RPMI8226 (cell line): Measurements from ENCODE around the gene ACOT13.
"Not testable (repeated sequence)": the region's sequence is repeated elsewhere in the genome, so short reads cannot be mapped to it uniquely, and the experiment has no call there.

Source experiments
- DNase-seq: peaks from one replicate; pipeline ENCODE4 v3.0.0-alpha.2; 2015

The ACOT13 gene

GRCh38 chr6:24734710-24735109 lies 67.8 kb downstream of the ACOT13 start:
- not testable (repeated sequence) for DNase-seq

GRCh38 chr6:24738741-24739140 lies 71.9 kb downstream of the ACOT13 start:
- peak; percentile 75 for DNase-seq

GRCh38 chr6:24740861-24741260 lies 74.0 kb downstream of the ACOT13 start:
- DNase-seq, result no peak

GRCh38 chr6:24742216-24742738 lies 75.4 kb downstream of the ACOT13 start:
- DNase-seq, result no peak

GRCh38 chr6:24743265-24743943 lies 76.5 kb downstream of the ACOT13 start:
- peak; percentile 87 for DNase-seq

- DNase-seq, result peak; percentile 49
Measured at GRCh38 chr6:24743944-24744335, 77.1 kb downstream of the ACOT13 start.

- peak; percentile 22 for DNase-seq
Measured at GRCh38 chr6:24744911-24745310, 78.0 kb downstream of the ACOT13 start.

- no peak for DNase-seq
Measured at GRCh38 chr6:24749297-24749696, 82.4 kb downstream of the ACOT13 start.

GRCh38 chr6:24750878-24751277 lies 84.0 kb downstream of the ACOT13 start:
- DNase-seq, result not testable (repeated sequence)

GRCh38 chr6:24752503-24752902 lies 85.6 kb downstream of the ACOT13 start:
- DNase-seq, result no peak

- no peak for DNase-seq
Measured at GRCh38 chr6:24752917-24753492, 86.1 kb downstream of the ACOT13 start.

GRCh38 chr6:24753545-24753944 lies 86.7 kb downstream of the ACOT13 start:
- DNase-seq, result no peak

GRCh38 chr6:24754378-24754777 lies 87.5 kb downstream of the ACOT13 start:
- not testable (repeated sequence) for DNase-seq
